ENCODE measurements around the gene PLXNA2.

The PLXNA2 gene

DNA sequence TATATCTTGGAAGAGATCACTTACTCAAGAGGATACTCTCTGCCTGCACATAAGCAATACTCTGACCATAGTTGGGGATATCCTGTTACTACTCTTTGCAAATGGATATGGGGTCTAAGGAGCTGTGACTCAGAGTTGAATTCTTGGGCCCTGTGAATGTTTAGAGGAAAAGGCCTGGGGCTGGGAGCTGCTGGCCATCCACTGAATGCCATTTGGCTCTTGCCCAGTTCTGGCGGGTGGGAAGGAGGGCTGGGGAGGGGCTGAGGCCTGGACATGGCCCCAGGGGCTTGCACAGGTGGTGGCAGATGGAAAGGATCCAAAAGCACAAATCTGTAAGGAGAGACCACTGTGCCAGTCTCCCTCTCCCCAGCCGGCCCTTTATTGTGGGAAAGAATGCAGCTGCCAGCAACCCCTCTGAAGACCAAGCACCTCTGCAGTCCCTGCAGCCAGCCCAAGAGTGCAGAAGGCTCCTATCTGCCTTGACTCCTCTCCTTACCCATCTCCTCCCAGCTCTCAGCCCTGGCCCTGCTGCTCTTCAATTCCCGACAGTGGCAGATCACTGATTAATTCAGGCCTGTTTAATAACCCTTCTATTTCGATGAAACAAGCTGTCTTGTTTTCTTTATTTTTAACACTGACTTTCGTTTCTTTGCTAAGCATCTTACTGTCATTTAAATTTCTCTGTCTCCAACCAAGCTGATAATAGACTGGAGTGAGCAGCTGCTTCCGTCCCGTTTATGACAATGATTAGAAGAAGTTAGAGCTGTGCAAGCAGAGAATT, 12.1 kb downstream of the PLXNA2 start:
- no peak overlapping the region for H3K4me3 Mint-ChIP-seq
- no peak for DNase-seq (ENCODE audit: low spot score)
- H3K9me3 Mint-ChIP-seq = no peaks in the 10 kb centered on the region
- peaks cover 12% of the 10 kb centered on the region for H3K4me1 Mint-ChIP-seq (ENCODE audit: low read depth)
- peaks cover 58% of the 10 kb centered on the region for H3K27me3 Mint-ChIP-seq (ENCODE audit: low read depth)
- H3K27ac Mint-ChIP-seq = no peak overlapping the region
- no peaks in the 10 kb centered on the region for H3K36me3 Mint-ChIP-seq (ENCODE audit: low read depth)

DNA sequence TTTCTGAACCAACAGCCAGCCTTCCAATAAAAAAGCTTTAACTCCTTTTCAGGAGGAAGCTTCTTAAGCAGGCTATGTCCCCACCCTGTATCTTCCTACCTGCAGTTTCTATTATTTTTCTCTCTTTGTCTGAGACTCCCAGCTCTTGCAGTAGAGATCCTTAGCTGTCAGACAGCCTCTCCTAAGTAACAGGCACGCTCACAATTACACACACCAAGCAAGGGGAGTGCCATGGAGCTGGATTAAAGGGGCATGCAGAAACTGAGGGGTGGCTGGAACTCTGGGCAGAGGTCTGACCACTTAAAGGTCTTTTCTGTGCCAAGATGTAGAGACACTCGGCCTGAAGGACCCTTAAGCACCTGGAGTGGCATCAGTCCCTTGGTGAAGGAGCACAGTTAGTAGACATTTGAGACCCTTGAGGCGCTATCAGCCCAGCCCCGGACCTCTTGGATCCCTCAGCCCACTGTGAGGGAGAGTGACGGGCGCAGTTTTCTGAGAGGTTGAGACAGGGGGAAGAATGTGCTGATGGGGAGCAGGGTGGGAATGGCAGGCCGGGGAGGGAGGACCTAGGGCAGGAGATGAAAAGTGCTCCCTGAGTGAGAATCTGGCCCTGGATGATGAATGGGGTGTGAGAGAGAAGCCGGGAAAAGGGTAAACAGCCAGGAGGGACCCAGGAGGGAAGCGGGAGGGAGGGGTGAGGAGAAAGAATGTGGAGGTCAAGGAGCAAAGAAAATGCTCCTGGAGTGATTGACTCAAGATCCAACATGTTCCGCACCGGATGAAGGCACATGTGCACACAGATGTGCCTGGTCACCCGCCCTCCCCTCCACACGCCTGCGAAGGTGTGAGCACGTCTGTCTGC, 13.3 kb downstream of the PLXNA2 start:
- Mint-ChIP-seq H3K36me3 (ENCODE audit: low read depth) (no peaks in the 10 kb centered on the region), H3K9me3 (no peaks in the 10 kb centered on the region), H3K27me3 (ENCODE audit: low read depth) (peaks cover 51% of the 10 kb centered on the region), H3K4me3 (no peak overlapping the region), H3K4me1 (ENCODE audit: low read depth) (peaks cover 6% of the 10 kb centered on the region), H3K27ac (no peak overlapping the region)
- DNase-seq (ENCODE audit: low spot score) = no peak

DNA sequence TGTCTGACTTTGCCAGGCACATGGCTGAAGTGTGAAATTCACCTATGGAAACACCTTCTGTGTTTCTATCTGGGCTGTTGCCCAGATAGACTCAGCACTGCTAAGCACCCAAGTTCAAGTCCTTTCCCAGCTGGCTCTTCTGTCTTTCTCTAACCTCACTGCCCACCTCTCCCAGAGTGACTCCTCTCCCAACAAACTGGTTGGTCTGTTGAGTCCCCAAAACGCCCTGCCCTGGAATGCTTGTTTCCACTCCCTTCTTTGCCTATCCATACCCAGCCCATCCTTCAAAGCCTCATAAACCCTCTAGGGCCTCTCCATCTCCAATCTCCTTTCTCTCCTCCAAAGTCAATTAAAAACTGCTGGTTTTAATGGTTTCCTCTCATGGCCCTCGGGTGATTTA, 15.6 kb downstream of the PLXNA2 start:
- H3K4me1 Mint-ChIP-seq (ENCODE audit: low read depth) = no peaks in the 10 kb centered on the region
- no peaks in the 10 kb centered on the region for H3K9me3 Mint-ChIP-seq
- H3K27me3 Mint-ChIP-seq (ENCODE audit: low read depth) = peaks cover 46% of the 10 kb centered on the region
- DNase-seq (ENCODE audit: low spot score) = no peak
- H3K4me3 Mint-ChIP-seq = no peak overlapping the region
- no peak overlapping the region for H3K27ac Mint-ChIP-seq
- no peaks in the 10 kb centered on the region for H3K36me3 Mint-ChIP-seq (ENCODE audit: low read depth)

DNA sequence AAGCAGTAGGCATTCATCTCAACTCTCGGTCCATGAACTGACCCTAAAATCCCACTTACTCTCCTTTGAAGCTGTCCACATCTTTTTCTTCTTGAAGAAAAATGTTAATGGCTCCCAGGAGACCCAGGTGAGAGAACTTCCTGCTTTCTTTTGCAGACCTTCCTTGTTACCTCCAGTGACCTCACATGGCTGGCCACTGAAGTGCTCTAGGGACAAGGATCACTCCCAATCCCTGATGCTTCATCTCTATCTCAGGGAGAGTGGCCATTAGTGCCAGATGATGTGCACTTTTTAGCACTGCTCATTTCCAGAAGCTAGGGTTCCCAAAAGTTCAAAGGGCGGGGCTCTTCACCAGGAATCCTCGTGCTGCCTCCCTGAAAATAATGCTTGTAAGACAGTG, 16.2 kb downstream of the PLXNA2 start:
- H3K4me1 Mint-ChIP-seq (ENCODE audit: low read depth) = no peaks in the 10 kb centered on the region
- H3K27me3 Mint-ChIP-seq (ENCODE audit: low read depth) = peaks cover 43% of the 10 kb centered on the region
- no peaks in the 10 kb centered on the region for H3K9me3 Mint-ChIP-seq
- no peak overlapping the region for H3K27ac Mint-ChIP-seq
- no peak for DNase-seq (ENCODE audit: low spot score)
- no peak overlapping the region for H3K4me3 Mint-ChIP-seq
- no peaks in the 10 kb centered on the region for H3K36me3 Mint-ChIP-seq (ENCODE audit: low read depth)

DNA sequence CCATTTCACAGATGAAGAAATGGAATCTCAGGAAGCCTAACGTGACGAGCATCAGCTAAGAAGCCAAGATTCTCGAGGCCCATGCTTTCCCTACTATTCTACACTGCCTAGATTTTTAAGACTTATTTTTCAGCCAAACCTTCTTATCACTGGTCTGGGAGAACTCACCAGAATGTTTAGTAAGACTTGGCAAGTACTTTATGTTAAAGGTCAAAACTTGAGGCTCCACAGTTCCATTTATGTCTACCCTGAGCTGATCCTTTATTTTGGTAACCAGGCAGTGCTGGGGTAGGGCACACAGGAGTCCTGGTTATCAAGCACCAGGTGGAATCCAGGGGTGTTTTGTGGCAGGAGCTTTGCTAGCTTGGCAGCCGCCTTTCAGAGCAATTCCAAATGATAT, 16.8 kb downstream of the PLXNA2 start:
- Mint-ChIP-seq H3K36me3 (ENCODE audit: low read depth) (no peaks in the 10 kb centered on the region), H3K27me3 (ENCODE audit: low read depth) (peaks cover 46% of the 10 kb centered on the region), H3K4me1 (ENCODE audit: low read depth) (no peaks in the 10 kb centered on the region), H3K27ac (no peak overlapping the region), H3K4me3 (no peak overlapping the region), H3K9me3 (no peaks in the 10 kb centered on the region)
- DNase-seq (ENCODE audit: low spot score) = no peak

DNA sequence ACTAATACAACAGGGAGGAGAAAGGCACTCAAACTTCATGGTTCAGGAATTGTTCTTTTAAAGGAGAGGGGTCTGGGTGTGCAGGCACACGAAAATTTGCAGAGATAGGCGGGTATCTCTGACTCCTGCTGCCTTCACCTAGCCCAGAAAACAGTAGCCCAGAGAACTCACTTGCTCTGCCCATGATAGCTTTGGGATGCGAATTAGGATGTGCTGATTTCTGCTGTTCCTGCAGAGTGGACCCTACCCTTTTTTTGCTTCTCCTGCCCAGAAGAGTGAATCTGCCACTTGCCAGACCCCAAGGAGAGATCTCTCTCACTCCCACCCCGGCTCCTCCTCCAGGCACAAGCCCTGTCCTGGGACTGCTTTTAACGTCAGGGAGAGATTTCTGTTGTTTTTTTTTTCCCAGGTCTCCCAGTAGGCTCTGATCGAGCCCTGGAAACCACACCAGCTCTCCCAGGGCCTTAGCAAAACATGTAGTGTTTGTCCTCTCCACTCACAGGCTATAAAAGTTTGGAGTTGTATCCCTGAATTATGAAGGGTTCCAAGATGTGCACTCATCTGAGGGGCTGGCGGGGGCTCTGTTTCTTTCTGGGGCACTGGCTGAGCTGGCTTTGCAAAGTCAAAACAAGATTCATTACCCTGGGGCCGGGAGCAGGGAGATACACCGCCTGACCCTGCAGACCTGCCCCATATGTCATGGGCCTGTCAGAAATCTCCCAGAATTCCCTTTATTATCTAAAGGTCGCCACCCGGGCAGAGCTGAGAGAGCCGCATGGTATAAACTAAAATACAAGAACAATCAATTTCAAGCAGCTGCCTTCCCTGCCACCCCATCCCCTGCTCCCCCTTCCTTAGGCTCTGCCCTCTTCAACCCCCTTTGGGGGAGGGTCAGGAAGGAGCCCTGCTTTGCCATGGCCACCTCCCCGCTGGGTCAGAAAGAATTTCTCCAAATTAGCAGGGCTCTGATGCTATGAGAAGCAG, 17.9 kb downstream of the PLXNA2 start:
- Mint-ChIP-seq H3K4me1 (ENCODE audit: low read depth) (no peaks in the 10 kb centered on the region), H3K36me3 (ENCODE audit: low read depth) (no peaks in the 10 kb centered on the region), H3K27ac (no peak overlapping the region), H3K27me3 (ENCODE audit: low read depth) (peaks cover 47% of the 10 kb centered on the region), H3K9me3 (no peaks in the 10 kb centered on the region), H3K4me3 (no peak overlapping the region)
- DNase-seq (ENCODE audit: low spot score) = no peak

DNA sequence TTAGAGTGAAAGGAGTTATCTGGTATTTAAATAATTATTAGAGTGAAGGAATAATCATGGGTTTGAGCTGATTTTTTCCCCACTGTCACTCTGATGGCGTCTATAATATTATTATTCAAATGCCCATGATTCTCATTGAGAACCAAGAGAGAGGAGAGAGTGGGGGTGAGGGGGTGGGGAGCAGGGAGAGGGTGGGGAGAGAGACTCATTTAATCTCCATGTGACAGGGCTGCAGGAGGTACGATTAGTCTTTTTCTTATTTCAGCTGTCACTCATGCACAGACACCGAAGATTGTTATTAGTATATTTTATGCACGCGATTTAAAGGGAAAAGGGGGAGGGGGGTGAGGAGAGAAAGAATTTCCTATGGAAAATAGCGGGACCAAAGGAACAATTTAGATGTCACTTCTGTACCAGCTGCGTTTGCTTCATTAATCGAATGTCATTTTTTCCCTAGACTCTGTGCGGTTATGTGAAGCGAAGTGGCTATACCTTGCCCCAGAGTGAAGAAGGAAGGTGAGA, 19.9 kb downstream of the PLXNA2 start:
- no peak overlapping the region for H3K4me3 Mint-ChIP-seq
- H3K9me3 Mint-ChIP-seq = no peaks in the 10 kb centered on the region
- H3K27ac Mint-ChIP-seq = no peak overlapping the region
- no peaks in the 10 kb centered on the region for H3K36me3 Mint-ChIP-seq (ENCODE audit: low read depth)
- H3K27me3 Mint-ChIP-seq (ENCODE audit: low read depth) = peaks cover 50% of the 10 kb centered on the region
- no peaks in the 10 kb centered on the region for H3K4me1 Mint-ChIP-seq (ENCODE audit: low read depth)
- DNase-seq (ENCODE audit: low spot score) = no peak

DNA sequence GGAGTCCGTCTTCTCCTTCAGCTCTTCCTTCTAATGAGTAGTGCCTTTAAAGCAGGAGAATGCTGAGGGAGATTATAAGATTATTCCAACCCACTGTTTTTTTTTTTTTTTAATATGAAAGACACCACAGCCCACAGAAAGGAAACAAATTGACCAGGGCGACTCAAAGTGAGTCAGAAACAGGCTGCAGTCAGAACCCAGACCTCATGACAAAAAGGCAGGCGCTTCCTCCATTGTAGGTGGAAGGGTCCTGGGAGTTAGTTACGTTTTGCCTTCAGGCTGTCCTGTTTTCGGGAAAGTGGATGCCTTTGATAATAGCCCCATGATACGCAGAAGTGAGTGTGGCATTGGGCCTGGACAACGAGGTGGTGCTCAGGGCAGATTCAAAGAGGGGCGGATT, 21.0 kb downstream of the PLXNA2 start:
- no peak for DNase-seq (ENCODE audit: low spot score)
- H3K4me3 Mint-ChIP-seq = no peak overlapping the region
- no peak overlapping the region for H3K27ac Mint-ChIP-seq
- no peaks in the 10 kb centered on the region for H3K9me3 Mint-ChIP-seq
- no peaks in the 10 kb centered on the region for H3K36me3 Mint-ChIP-seq (ENCODE audit: low read depth)
- peaks cover 43% of the 10 kb centered on the region for H3K27me3 Mint-ChIP-seq (ENCODE audit: low read depth)
- no peaks in the 10 kb centered on the region for H3K4me1 Mint-ChIP-seq (ENCODE audit: low read depth)

DNA sequence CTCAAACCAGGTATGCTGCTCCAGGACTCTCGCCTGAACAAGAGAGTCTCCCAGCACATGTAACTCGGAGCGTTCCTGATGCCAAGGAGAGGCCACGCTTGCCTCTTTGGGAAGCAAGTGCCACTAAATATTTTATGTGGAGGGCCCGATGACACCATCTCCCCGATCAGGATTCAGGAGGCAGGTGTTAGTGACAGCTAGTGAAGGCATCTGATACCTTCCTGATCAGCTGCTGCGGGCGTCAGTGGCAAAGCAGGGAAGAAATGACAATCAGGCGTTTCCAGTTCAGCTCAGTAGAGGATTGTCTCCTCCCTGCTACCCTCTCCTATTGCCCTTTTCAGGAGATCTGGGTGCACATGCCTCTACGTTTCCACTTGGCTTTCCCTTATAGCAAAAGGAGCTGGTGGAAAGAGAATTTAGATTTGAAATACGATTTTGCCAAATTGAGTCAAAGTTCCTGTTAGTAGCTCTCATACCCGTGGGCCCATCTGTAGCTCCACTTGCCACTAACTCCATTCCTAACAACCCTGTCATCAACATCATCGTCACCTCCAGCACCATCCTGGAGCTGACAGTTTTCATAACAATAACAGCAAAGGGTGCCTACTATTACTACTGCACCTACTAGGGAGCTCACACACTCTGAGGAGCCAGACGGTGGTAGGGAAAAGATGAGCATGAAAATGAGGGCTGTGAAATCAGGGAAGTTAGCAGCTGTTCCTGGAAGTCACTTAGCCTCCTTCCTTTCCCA, 21.6 kb downstream of the PLXNA2 start:
- Mint-ChIP-seq H3K9me3 (no peaks in the 10 kb centered on the region), H3K27me3 (ENCODE audit: low read depth) (peaks cover 37% of the 10 kb centered on the region), H3K4me1 (ENCODE audit: low read depth) (no peaks in the 10 kb centered on the region), H3K36me3 (ENCODE audit: low read depth) (no peaks in the 10 kb centered on the region), H3K27ac (no peak overlapping the region), H3K4me3 (no peak overlapping the region)
- DNase-seq (ENCODE audit: low spot score) = no peak

DNA sequence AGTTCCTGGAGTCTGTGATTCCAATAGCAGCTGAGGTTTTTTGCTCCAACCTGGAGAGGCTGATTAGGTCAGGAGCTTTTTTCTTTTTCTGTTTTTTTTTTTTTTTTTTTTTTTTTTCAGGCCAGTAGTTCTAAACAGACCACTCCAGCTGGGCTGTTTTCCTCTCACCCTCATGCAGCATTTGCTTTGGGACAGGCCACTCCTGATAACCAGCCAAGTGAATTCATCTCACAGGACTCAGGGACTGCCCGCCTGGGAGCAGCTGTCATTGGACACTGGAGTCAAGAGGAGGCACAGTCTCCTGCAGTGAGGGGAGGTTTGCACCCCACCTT, 22.9 kb downstream of the PLXNA2 start:
- Mint-ChIP-seq H3K4me1 (ENCODE audit: low read depth) (no peaks in the 10 kb centered on the region), H3K27ac (no peak overlapping the region), H3K36me3 (ENCODE audit: low read depth) (no peaks in the 10 kb centered on the region), H3K4me3 (no peak overlapping the region), H3K9me3 (no peaks in the 10 kb centered on the region), H3K27me3 (ENCODE audit: low read depth) (peaks cover 33% of the 10 kb centered on the region)
- no peak for DNase-seq (ENCODE audit: low spot score)

DNA sequence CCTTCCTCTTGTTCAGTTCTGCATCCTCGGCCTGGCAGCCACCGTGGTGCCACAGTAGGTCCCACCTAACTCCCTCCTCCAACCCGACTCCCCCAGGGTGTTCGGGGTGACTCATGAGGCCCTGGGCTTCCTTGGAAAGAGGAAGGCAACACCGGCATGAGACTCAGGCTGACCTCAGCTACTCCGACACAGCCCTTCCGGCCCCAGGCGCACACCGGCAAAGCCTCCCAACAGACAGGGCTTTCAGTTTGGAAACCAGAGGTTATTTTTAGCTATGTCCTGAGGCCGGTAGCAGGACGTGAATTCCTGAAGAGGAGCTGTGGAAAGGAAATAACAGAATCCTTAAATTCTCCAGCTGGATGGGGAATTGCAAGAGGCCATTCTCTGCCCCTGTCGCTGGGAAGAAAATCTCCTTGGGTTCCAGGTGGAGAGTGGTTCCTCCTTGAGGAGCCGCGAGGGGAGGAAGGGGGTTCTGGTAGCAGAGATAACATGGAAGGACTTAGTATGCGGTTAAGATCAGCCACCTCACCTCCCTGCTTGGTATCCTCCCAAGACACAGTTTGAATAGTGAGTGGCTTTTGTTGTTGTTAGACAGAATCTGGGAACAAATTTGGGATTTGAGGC, 24.4 kb downstream of the PLXNA2 start:
- no peak overlapping the region for H3K27ac Mint-ChIP-seq
- H3K27me3 Mint-ChIP-seq (ENCODE audit: low read depth) = peaks cover 32% of the 10 kb centered on the region
- no peaks in the 10 kb centered on the region for H3K9me3 Mint-ChIP-seq
- DNase-seq (ENCODE audit: low spot score) = no peak
- no peaks in the 10 kb centered on the region for H3K36me3 Mint-ChIP-seq (ENCODE audit: low read depth)
- no peaks in the 10 kb centered on the region for H3K4me1 Mint-ChIP-seq (ENCODE audit: low read depth)
- no peak overlapping the region for H3K4me3 Mint-ChIP-seq

DNA sequence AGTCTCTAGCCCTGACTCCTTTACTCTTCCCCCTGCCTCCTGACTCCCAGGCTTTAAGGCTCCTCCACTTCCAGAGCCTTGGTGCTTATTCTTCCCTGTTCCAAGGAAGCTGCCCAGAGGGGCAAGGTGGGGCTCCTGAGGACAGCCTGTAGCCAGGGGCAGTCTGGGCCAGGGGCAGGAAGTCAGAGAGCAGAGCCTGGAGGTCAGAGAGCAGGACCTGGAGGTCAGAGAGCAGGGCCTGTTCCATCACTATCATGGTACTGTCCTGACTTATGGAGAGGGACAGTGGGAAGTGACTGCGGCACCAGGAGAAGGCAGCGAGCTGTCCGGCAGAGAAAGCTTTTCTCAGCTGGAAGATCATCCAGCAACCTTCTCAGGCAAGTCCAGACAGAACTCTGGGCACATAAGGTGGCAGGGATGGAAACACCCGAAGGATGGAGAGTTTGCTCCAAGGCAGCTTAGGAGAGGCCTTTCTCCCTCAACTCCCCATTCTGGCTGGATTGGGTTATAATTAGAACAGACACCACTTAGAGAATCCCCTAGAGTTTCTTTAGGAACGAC, 25.0 kb downstream of the PLXNA2 start:
- Mint-ChIP-seq H3K4me3 (no peak overlapping the region), H3K27ac (no peak overlapping the region), H3K27me3 (ENCODE audit: low read depth) (peaks cover 27% of the 10 kb centered on the region), H3K36me3 (ENCODE audit: low read depth) (no peaks in the 10 kb centered on the region), H3K4me1 (ENCODE audit: low read depth) (no peaks in the 10 kb centered on the region), H3K9me3 (no peaks in the 10 kb centered on the region)
- DNase-seq (ENCODE audit: low spot score) = no peak
